Ishikawa (cell line): ENCODE data around the gene TAF4.

ENCODE experiments used
- EP300 ChIP-seq: IDR thresholded peaks from 2 replicates; pipeline ENCODE4 v1.6.1; 2012; ENCODE audit warnings: borderline replicate concordance
- TF ChIP-seq, protein P1 (sequence below): IDR thresholded peaks from 2 replicates; pipeline ENCODE4 v1.6.1; 2012

DNA sequence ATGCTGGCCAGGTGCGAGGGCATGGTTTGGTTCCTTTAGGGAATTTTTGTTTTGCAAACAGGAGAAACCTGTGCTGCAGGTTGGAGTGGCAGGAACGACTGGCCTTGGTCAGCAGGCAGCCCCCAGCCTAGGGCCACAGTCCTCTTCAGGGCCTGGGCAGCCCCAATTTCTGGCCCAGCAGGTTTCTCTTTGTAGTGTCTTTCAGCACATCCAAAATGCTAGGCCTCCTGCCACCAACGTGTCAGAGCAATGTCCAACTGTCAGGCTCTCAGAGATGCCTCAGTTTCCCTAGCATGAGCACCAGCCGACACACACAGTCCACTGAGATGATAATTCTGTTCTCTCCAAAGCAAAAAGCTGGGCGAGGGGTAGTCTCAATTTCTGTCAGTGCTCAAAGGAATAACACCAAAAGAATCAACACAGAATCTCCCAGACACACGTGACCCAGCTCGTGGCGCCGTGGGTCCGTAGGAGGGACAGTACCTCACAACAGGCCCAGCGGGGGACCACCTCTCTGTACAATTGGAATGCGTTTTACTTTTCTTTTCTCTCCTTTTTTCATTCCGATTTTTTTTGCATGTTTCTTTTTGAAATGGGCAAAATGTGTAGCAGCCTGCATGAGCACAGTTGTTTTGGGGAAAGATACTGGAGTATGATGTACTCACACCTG is 125.9 kb downstream of the TAF4 start:
- TF ChIP-seq EP300 = no peak
- TF ChIP-seq, protein P1, sequence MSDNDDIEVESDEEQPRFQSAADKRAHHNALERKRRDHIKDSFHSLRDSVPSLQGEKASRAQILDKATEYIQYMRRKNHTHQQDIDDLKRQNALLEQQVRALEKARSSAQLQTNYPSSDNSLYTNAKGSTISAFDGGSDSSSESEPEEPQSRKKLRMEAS = no peak
